IgD-negative memory B cell (primary cell): ENCODE results near the gene TELO2. TPM values are rescaled to one million over a fixed set of nuclear protein-coding genes. Genes with fewer than 3 reads are reported as not detected.

Experiments used
- H3K27ac Mint-ChIP-seq, 3 donors: one replicate each; pipeline ENCODE4 v1.8.0; 2020 to 2022; ENCODE audit warnings: mild to moderate bottlenecking in 3 of 3, mixed read lengths in 3 of 3, moderate library complexity in 1 of 3
- H3K27me3 Mint-ChIP-seq: one replicate; pipeline ENCODE4 v1.8.0; 2021; ENCODE audit warnings: mixed read lengths
- H3K36me3 Mint-ChIP-seq: one replicate; pipeline ENCODE4 v1.8.0; 2020; ENCODE audit warnings: mild to moderate bottlenecking, mixed read lengths
- H3K4me1 Mint-ChIP-seq, 3 donors: one replicate each; pipeline ENCODE4 v1.8.0; 2020 to 2022; ENCODE audit warnings: mixed read lengths in 3 of 3, mild to moderate bottlenecking in 1 of 3
- H3K4me3 Mint-ChIP-seq, 4 donors: one replicate each; pipeline ENCODE4 v1.8.0; 2020 to 2022; ENCODE audit warnings: mild to moderate bottlenecking in 4 of 4, mixed read lengths in 4 of 4, moderate library complexity in 3 of 4
- H3K9me3 Mint-ChIP-seq, 3 donors: one replicate each; pipeline ENCODE4 v1.8.0; 2020 to 2021; ENCODE audit warnings: mixed read lengths in 3 of 3, mild to moderate bottlenecking in 1 of 3
- polyA plus RNA-seq: library from polyadenylated mRNA; unstranded; fragments of 300-500 nt; fragmentation: Illumina TruSeq; gene quantifications from one replicate; pipeline ENCODE4 v1.2.3, GENCODE V29; 2021

Gene TELO2
- polyA plus RNA-seq, 1 donor from 2014 or later = 37.4 TPM

DNA sequence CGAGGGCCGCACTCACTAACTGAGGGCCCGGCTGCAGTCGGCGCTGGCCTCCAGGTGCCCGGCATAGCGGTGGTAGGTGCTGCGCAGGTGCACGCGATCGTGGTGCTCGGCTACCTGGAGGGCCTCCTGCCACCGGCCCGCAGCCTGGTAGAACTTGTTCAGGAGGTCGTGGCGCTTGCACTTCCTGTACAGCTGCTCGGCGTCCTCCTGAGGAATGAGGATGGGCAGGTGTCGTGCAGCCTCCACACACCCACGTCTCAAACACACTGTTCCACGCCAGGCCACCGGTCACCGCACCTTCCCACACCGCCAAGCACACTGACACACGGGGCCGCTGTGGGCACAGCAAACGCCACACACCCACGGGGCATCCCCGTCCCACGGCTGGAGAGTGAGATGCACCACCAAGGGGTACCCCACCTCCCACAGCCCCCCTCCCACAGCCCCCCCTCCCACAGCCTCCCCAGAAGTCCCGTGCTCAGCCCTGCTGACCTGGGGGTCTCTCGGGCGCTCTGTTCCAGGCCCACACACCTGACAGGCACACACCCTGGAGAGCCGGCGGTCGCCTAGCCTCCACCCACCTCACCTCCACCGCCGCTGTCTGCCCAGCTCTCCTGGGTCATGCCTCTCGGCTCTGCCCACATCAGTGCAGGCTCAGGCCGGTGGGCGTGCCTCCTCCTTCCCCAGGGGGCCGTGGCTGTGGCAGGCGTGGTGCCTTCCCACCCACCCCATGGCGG lies 32.9 kb downstream of the TELO2 start:
- Mint-ChIP-seq H3K27ac (no peak overlapping the region), H3K4me1 (peaks cover 0 to 4% (median 2%) of the 10 kb centered on the region in 3 donors), H3K9me3 (no peaks in the 10 kb centered on the region), H3K36me3 (peaks cover 1% of the 10 kb centered on the region), H3K4me3 (no peak overlapping the region), H3K27me3 (peaks cover 1% of the 10 kb centered on the region)

GRCh38 chr16:1526608-1527555 lies 33.7 kb downstream of the TELO2 start:
- Mint-ChIP-seq H3K4me1 (peaks cover 0 to 4% (median 2%) of the 10 kb centered on the region in 3 donors), H3K9me3 (no peaks in the 10 kb centered on the region), H3K36me3 (peaks cover 1% of the 10 kb centered on the region), H3K27ac (peak overlapping the region in 2 of 3 donors; percentile 16 to 27), H3K27me3 (peaks cover 1% of the 10 kb centered on the region), H3K4me3 (peak overlapping the region in 1 of 4 donors; percentile 43)

DNA sequence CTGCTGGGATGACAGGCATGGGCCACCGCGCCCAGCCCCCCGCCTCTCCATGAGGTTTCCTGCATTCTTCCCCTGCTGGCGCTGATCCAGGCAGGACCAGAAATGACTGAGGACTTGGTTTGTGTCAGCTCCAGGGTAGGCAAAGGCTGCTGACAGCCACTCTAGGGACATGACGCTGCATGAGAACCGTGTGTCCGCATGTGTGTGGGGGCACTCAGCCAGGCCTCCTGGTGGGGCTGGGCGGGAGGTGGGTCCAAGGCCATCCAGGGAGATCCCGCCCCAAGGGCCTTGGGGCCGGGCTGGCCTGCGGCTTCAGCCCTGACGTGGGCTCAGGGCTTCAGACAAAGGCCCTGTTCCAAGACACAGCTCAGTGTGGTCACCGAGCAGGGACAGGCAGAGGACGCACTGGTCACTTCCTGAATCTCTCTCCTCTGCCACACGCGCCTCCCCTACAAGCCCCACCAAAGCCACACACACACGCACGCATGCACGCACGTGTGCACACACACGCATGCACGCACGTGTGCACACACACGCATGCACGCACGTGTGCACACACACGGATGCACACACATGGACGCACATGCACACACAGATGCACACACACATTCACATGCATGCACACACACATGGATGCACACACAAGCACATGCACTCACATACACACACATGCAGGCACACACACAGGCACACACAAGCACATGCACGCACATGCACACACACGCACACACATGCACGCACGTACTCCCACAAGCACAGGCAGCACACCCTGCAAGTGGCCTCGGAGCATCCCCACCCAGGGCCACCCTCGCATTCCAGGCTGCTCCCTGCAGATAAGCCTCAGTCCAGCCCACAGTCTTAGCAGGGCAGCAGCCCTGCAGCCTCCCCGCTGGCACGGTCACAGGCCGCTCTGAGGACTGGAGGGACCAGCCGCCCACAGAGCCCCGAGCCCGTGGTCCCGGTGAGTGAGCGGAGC lies 35.0 kb downstream of the TELO2 start:
- peaks cover 0 to 4% (median 2%) of the 10 kb centered on the region in 3 donors for H3K4me1 Mint-ChIP-seq
- peaks cover 1% of the 10 kb centered on the region for H3K36me3 Mint-ChIP-seq
- H3K9me3 Mint-ChIP-seq = no peaks in the 10 kb centered on the region
- H3K27me3 Mint-ChIP-seq = peaks cover 1% of the 10 kb centered on the region
- peak overlapping the region in 1 of 4 donors; percentile 28 for H3K4me3 Mint-ChIP-seq
- H3K27ac Mint-ChIP-seq = peak overlapping the region in 1 of 3 donors; percentile 67

DNA sequence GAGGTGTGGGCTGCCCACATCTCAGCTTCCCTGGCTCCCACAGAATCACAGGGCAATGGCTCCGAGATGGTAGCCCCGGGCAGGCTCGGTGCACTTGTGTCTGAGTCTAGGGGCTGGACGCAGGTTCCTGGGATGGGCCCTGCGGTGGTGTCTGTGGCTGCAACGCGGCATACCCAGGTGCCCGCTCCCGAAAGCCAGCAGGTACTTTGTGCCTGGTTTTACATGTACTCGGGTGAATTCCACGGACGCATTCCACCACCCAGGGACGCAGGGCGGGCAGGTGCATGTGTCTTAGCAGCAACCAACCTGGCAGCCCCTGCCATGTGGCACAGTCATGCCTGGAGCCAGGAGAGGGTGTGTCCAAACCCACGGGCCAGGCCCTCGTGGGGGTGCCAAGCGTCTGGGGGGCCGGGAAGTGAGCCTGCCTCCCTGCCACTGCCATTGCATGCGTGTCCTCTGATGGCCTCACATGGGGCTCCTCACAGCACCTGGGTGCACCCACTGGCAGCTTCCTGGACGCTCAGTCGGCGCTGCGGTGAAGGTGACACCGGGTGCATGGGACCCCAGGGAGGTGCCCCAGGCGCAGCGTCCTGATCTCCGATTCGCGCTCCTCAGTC lies 35.9 kb downstream of the TELO2 start:
- Mint-ChIP-seq H3K27me3 (peaks cover 1% of the 10 kb centered on the region), H3K4me1 (peaks cover 2 to 4% (median 2%) of the 10 kb centered on the region in 3 donors), H3K27ac (no peak overlapping the region), H3K36me3 (peaks cover 1% of the 10 kb centered on the region), H3K4me3 (no peak overlapping the region), H3K9me3 (no peaks in the 10 kb centered on the region)

GRCh38 chr16:1530349-1530882 lies 37.3 kb downstream of the TELO2 start:
- Mint-ChIP-seq H3K4me1 (peaks cover 5 to 10% (median 7%) of the 10 kb centered on the region in 3 donors), H3K9me3 (no peaks in the 10 kb centered on the region), H3K4me3 (no peak overlapping the region), H3K27me3 (peaks cover 1% of the 10 kb centered on the region), H3K27ac (no peak overlapping the region), H3K36me3 (peaks cover 1% of the 10 kb centered on the region)

- no peaks in the 10 kb centered on the region for H3K9me3 Mint-ChIP-seq
- H3K27me3 Mint-ChIP-seq = peaks cover 1% of the 10 kb centered on the region
- H3K4me3 Mint-ChIP-seq = no peak overlapping the region
- peaks cover 1% of the 10 kb centered on the region for H3K36me3 Mint-ChIP-seq
- no peak overlapping the region for H3K27ac Mint-ChIP-seq
- H3K4me1 Mint-ChIP-seq = peaks cover 7 to 10% (median 10%) of the 10 kb centered on the region in 3 donors
Observed at GRCh38 chr16:1530883-1531637, 37.9 kb downstream of the TELO2 start.

DNA sequence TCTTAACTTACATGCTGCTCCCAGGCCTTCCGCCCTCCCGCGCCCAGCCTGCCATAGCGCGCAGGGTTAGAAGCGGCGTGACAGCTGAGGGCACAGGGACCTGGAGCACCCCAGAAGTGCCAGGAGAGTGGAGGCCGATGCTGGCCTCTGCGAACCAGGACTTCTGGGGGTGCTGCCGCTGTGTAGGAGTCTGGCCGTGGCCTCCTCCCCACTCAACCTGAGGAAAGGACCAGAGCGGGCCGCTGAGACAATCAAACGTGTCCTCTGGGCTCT lies 38.4 kb downstream of the TELO2 start:
- Mint-ChIP-seq H3K36me3 (peaks cover 1% of the 10 kb centered on the region), H3K4me3 (no peak overlapping the region), H3K9me3 (no peaks in the 10 kb centered on the region), H3K27me3 (peaks cover 1% of the 10 kb centered on the region), H3K4me1 (peaks cover 7 to 11% (median 10%) of the 10 kb centered on the region in 3 donors), H3K27ac (no peak overlapping the region)

GRCh38 chr16:1532081-1532760 lies 39.1 kb downstream of the TELO2 start:
- H3K27ac Mint-ChIP-seq = peak overlapping the region in 1 of 3 donors; percentile 50

GRCh38 chr16:1532771-1533170 lies 39.6 kb downstream of the TELO2 start:
- H3K4me3 Mint-ChIP-seq = peak overlapping the region in 2 of 4 donors; percentile 63 to 95
- H3K27ac Mint-ChIP-seq = peak overlapping the region in 1 of 3 donors; percentile 50
- H3K4me1 Mint-ChIP-seq = peaks cover 10 to 12% (median 10%) of the 10 kb centered on the region in 3 donors
- peaks cover 1% of the 10 kb centered on the region for H3K36me3 Mint-ChIP-seq
- H3K9me3 Mint-ChIP-seq = no peaks in the 10 kb centered on the region
- peaks cover 1% of the 10 kb centered on the region for H3K27me3 Mint-ChIP-seq

More at GRCh38 chr16:1532081-1532760, 39.1 kb downstream of the TELO2 start:
- Mint-ChIP-seq H3K36me3 (peaks cover 1% of the 10 kb centered on the region), H3K4me3 (peak overlapping the region in 1 of 4 donors; percentile 63), H3K4me1 (peaks cover 10 to 12% (median 10%) of the 10 kb centered on the region in 3 donors), H3K9me3 (no peaks in the 10 kb centered on the region), H3K27me3 (peaks cover 1% of the 10 kb centered on the region)

GRCh38 chr16:1533443-1533951 lies 40.3 kb downstream of the TELO2 start, which contains the start of gene TMEM204:
Gene TMEM204, plus strand, starts transcription at chr16:1533666. Its CDS starts 610 bp downstream, at chr16:1534276.
- H3K27me3 Mint-ChIP-seq = no peaks in the 10 kb centered on the region

GRCh38 chr16:1534021-1535020 lies 41.2 kb downstream of the TELO2 start:
- Mint-ChIP-seq H3K9me3 (no peaks in the 10 kb centered on the region), H3K4me3 (peak overlapping the region; percentile 33 to 95 (median 82)), H3K27ac (peak overlapping the region in 1 of 3 donors; percentile 78), H3K4me1 (peaks cover 12 to 18% (median 15%) of the 10 kb centered on the region in 3 donors), H3K27me3 (no peaks in the 10 kb centered on the region), H3K36me3 (peaks cover 1% of the 10 kb centered on the region)

More at GRCh38 chr16:1533443-1533951, 40.3 kb downstream of the TELO2 start, which contains the start of gene TMEM204:
- Mint-ChIP-seq H3K27ac (peak within 1 kb of the TSS in 1 of 3 donors; percentile 78), H3K4me3 (peak within 1 kb of the TSS in 3 of 4 donors; percentile 71 to 95 (median 89)), H3K36me3 (peaks cover 1% of the 10 kb centered on the region), H3K4me1 (peaks cover 9 to 14% (median 14%) of the 10 kb centered on the region in 3 donors), H3K9me3 (no peaks in the 10 kb centered on the region)
